ENCODE data around the gene GSTT2B.
"Not testable (repeated sequence)": the region's sequence is repeated elsewhere in the genome, so short reads cannot be mapped to it uniquely, and the experiment has no call there.

GSTT2B gene, protein sequence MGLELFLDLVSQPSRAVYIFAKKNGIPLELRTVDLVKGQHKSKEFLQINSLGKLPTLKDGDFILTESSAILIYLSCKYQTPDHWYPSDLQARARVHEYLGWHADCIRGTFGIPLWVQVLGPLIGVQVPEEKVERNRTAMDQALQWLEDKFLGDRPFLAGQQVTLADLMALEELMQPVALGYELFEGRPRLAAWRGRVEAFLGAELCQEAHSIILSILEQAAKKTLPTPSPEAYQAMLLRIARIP

DNA sequence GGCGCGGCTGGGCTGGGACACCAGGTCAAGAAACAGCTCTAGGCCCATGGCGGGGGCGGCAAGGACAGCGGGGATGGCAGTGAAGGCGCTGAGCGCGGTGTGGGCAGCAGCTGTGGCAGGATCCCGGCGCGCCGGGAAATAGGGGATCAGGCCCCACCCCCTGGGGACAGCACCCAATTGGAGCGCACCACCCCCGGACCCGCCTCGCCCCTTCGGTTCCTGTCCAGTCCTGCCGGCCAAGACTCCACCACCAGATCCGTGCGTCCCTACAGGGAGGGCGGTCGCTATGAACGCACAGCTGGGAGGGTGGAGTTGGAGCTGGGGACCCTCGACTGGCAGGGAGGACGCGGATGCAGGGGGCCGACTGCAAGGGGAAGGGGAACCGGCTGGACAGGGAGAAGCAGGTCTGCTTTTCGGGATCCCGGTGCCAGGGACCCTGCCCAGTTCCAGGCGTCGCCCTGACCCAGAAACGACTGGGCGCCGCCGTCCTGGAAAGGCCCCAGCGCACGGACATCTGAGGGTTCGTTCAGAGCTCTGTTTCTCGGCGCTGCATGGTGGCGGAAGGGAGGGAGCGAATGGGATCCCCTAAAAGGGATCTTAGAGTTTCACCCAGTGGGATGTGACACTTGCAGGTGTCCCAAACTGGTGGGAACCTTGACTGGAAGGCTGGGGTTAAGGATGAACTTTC, at the start of gene GSTT2B:
GSTT2B (minus strand) TSS at position 112 of the 688 bp plus-strand sequence; CDS start at position 48, 64 bp downstream.
- not testable (repeated sequence) for DNase-seq (ENCODE audit: low spot score)

DNA sequence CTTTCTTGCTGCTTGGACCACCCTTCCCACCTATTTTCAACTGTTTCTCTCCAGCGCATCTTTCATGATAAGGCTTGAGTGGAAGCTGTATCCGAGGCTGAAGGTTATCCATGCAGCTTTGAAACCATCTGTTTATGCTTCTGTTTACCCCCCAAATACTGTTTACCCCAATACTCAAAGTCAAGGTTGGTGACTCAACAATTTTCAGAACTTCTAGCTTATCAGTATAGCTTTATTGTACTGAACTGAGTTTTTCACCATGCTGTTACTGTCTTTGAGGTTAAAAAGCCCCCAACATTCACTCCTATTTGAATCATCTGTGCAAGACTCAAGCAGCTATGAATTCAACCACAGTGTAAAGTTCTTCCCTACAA, 49.0 kb upstream of the GSTT2B start:
- DNase-seq (ENCODE audit: low spot score), result no peak

DNA sequence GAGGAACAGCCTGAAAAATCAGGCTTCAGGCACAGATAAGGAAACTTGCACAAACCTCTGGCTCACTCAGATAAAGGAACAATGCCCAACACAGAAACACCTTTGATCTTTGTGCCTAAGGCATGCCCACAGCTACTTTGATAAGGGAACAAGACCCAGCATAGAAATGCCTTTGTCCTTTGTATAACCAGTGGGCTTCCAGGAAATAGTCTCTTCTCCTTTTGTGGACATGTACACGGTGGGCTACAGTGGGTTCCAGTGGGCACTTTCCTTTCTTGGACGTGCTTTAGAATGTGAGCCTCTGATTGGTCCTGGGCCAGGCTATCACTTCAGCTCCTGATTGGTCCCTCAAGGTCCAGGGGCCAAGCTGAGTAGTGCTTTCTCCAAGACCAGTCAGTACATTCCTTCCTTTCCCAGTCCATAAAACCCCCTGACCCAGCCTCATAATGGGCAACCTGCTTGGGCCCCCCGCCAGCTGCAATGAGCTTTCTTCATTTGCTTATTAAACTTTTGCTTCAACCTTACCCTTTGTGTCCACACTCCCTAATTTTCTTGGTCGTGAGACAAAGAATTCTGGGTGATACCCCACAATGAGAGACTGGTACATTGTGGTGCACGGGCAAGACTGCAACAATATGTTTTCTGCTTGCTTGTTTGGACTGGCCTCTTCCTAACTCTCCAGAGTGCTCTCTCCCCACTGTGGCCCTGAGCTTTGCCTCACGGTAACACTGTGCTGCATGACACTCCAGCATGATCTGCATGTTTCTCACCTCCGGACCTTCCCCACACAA, 48.4 kb upstream of the GSTT2B start:
- DNase-seq (ENCODE audit: low spot score), result no peak

DNA sequence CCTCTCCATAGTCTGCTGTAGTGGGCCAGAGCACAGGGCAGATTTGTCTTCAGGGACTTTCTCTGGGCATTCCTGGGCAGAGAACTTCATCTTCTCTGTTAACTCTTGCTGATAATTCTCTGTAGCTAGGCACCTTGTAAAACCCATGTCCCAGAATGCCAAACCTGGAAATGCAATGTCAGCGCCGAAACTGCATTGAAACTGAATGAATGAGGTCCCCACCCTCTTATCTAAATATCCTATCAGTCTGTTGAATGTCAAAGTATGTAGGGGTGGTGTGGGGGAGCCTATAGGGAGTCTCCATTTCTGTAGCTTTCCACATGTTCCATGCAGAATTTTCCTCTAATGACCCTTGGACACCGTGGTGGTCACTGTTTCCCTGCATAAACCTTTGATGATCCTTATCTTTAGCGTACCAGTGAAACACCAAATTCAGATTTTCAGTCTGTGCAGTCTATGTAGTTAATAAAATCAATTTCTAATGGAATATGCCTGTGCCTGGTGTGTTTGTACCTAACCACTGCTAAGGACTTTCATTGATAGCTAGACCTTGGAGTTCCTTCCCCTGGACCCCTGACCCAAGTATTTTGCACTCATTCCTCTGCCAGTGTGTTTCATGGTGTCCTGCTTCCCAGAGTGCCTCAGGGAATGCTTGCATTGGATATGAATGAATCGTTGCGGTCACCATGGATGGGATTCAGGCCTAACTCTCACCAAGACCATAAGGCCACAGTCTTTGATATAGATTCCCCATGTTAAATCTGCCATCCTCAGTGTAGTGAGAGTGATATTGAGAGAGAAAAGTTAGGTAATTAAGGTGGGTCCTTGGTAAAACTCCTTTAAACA, 47.6 kb upstream of the GSTT2B start:
- no peak for DNase-seq (ENCODE audit: low spot score)

DNA sequence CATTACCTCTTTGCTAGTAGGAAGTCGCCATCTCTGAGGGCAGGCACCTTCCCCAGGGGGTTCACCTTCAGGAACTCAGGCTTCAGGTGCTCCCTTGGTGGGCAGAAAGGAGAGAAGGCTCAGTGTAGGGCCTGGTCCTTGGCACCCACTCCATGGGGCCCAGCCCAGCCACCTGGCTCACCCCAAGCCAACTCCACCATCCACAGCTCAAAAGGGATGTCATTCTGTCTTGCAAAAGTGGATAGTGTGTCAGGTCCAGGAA, 47.0 kb upstream of the GSTT2B start:
- DNase-seq (ENCODE audit: low spot score), result no peak

DNA sequence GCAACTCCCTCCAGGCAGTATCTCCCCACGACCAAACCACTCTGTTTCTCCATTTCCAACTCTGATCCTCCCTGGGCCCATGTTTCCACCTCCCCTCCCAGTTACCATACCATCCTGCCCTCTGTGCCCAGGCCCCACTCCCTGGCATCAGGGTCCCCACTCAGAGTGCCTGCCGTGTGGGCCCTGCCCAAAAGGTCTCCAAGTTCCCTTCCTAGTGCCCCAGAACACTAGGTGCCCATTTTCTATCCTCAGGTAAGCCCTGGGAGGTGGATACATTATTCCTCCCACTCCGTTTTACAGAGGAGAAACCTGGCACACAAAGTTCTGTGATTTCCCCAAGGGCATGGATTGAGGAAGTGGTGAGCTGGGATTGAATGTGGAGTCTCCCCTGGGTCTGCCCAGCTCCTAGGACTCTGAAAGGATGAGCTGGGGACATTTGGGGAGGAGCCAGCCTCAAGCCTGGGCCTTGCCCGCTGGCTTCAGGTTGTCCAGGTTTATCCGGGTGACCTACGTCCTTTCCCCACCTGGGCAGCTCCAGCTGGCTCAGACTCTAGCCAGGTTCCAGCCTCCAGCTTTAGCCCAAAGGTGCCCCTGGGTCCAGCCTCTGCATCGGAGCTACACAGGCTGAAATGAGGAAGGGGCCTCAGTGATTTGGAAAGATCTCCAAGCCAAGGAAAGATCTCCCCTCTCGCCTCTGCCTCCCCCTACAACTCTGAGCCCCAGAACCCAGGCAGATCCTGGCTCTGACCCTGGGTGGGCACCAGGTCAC, 46.4 kb upstream of the GSTT2B start:
- no peak for DNase-seq (ENCODE audit: low spot score)

DNA sequence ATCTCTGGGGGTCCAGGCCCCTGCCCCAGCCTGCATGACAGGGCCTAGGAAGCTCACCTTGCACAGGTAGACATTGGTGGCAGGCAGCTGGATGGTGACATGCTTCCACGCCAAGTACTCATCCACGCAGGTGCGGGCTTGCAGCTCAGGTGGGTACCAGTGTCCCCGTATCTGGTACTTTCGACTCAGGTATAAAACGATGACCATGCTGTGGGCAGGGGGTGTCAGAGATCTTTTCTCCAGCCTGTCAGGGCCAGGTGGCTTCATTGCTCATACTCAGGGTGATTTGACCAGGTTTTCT, 45.9 kb upstream of the GSTT2B start:
- DNase-seq (ENCODE audit: low spot score), result no peak

DNA sequence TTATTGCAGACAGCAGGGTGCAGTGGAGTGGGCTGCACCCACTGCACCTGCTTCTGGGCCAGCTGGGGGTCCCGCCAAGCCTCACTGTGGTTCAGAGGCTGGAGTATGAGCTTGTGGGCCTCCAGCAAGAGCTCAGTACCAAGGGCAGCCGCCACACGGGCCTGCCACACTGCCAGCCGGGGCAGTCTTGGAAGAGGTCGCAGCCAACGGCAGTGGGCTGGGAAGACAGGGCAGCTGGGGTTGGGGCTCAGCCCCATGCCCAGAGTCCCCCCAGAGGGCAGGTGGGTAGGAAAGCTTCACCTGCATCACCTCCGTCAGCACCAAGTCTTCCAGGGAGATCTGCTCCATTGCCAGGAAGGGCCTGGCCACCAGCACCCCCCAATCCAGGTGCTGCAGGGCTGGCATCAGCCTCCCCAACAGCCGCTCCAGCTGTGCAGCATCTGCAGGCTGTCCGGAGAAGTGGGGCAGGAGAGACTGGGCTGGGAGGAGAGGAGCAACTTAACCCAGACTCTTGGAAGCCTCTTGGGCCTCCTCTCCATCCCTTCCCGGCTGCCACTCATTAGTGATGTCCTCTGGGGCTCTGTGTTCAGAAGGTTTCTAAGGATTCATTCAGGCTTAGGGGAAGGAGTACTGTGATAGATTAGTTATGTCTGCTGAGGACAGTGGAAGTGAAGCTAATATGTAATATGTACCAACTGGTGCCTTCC, 45.4 kb upstream of the GSTT2B start:
- no peak for DNase-seq (ENCODE audit: low spot score)

DNA sequence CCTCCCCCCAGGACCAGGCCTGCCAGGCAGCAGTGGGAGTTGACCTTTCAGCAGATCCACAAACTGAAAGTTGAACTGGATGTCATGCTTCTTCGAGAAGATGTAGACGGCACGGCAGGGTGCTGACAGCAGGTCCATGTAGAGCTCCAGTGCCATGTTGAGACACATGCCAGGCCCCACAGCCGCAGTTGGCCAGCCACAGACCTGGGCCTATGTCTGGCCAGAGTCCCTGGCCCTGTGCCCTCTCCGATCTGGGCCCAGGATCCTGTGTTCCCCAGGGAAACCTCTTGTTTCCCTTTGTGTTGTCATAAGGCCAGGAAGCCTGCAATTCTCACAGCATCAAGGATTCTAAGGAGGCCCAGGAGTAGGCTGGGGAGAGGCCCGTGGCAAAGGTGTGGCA, 44.2 kb upstream of the GSTT2B start, which contains the start of gene GSTT4:
GSTT4 (minus strand) TSS at position 253 of the 400 bp plus-strand sequence; CDS start at position 156, 97 bp downstream.
- no peak for DNase-seq (ENCODE audit: low spot score)

DNA sequence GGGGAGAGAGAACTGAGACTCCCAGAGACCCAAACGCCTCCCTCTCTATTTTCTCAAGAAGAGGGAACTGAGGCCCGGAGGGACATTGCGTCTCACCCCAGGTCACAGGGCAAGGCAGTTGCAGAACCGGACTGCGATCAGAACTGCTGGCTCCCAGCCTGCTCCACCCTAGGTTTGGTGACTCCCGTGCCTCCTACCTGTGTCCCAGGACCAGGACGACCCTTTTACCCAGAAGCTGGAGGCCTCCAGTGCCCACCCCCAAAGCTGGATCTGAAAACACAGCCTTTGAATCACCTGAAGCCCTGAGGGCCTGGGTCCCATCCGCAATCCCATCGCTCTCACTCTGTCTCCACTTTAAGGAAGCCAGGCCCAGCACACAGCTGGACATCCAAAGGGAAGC, 42.9 kb upstream of the GSTT2B start:
- DNase-seq (ENCODE audit: low spot score), result no peak

DNA sequence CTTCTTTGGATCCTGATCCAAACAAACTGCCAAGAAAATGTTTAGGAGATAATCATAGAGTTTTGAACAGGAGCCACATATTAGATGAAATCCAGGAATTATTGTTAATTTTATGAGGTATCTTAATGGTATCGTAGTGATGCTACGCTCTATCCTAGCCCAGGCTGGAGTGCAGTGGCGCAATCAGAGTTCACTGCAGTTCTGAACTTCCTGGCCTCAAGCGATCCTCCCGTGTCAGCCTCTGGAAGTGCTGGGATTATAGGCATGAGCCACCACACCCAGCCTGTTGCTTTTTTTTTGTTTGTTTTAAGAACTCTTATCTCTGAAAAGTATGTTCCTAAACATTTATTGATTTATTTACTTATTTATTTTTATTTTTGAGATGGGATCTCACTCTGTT, 41.9 kb upstream of the GSTT2B start:
- no peak for DNase-seq (ENCODE audit: low spot score)

DNA sequence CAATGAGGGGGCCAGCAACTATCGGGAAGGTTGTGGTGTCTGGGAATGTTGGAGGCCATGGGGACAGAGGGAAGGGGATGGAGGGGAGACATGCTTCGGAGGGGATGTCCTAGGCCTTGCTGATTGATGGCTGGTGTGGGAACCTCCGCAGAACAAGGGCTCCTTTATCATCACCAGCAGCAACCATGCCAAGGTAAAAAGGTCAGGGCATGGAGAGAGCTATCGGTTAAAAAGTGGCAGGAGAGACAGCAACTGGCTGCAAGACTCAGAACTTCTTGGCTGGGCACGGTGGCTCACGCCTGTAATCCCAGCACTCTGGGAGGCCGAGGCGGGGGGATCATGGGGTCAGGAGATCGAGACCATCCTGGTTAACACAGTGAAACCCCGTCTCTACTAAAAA, 41.3 kb upstream of the GSTT2B start:
- DNase-seq (ENCODE audit: low spot score), result no peak

DNA sequence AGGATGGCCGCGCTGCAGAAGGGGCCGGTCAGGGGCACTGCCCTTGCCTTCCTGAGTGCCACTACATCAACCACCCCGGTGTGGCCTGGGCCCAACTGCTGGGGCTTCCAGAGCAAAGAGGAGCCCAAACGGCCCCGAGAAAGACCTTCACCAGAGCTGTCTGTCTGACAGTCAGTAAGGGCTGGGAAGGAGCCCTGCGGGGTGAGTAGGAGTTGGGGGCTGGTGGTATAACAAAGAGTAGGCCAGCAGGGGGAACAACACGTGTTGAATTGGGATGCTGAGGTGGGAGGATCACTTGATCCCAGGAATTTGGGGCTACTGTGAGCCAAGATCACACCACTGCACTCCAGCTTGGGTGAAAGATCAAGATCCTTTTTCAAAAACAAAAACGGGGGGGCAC, 40.3 kb upstream of the GSTT2B start:
- DNase-seq (ENCODE audit: low spot score), result no peak

DNA sequence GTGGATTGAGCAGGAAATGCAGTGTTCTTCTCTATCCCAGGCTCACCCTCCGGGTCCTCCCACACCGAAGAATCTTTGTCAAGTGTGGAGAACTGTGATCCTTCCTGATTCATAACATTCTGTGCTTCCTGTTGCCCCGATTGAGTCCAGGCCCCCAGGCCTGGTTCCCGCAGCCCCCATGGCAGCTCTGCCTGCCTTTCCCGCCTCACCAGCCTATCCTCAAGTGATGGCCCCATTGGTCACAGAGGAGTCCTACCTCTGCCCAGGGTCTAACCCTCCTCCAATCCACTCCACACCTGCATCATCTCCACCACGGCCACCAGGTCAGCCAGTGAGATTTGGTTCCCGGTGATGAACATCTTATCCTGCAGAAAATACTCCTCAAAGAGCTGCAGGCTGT, 38.8 kb upstream of the GSTT2B start:
- not testable (repeated sequence) for DNase-seq (ENCODE audit: low spot score)

DNA sequence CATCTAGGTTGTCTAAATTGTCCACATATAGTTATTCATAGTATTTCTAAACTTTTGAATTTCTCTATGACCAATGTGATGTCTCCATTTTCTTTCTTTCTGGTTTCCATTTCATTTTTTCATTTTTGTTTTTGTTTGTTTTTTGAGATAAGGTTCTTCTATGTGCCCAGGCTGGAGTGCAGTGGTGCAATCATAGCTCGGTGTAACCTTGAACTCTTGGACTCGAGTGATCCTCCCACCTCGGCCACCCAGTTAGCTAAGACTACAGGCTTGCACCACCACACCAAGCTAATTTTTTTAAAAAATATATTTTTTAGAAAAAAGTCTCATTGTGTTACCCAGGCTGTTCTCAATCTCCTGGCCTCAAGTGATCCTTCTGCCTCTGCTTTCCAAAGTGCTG, 36.1 kb upstream of the GSTT2B start:
- no peak for DNase-seq (ENCODE audit: low spot score)

DNA sequence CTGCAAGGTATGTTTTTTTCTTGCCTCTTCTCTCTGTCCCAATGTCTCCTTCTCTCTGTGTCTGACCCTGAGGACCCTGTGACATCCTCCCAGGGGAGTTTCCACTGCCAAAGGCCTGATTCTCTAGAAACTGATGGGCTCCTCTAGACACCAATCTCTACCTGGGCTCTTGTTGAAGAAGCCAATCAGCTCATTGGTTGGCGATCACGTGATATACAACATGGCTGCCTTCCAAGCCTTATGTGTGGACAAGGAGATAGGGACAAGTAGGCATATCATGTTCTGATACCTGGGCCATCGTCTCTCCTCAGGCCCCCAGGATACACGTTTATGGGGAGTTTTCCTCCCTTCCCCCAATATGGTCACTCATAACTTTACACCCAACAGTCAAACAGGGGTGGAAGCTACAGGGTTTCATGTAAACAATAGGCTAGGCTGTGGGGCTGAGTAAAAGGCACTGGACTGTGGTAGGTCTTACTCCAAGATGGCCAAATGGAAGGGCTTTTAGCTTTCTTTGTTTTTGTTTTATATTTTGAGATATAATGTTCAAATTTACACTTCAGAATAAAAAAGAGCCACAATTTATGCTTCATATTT, 32.7 kb upstream of the GSTT2B start:
- not testable (repeated sequence) for DNase-seq (ENCODE audit: low spot score)

DNA sequence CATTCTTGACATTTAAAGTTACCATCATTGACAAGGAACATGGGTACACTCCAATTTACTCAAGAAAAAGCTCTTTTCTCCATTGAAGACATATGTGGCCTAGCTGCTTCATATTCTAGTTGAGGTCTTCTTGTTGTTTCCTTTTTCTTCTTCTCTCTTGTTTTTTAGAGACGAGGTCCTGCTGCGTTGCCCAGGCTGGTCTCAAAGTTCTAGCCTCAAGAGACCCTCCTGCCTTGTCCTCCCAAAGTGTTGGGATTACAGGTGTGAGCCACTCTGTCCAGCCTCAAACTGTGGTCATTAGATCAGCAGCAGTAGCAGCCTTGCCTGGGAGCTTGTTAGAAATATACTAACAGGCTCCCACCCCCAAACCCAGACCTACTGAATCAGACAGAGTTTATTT, 32.1 kb upstream of the GSTT2B start:
- DNase-seq (ENCODE audit: low spot score), result not testable (repeated sequence)

DNA sequence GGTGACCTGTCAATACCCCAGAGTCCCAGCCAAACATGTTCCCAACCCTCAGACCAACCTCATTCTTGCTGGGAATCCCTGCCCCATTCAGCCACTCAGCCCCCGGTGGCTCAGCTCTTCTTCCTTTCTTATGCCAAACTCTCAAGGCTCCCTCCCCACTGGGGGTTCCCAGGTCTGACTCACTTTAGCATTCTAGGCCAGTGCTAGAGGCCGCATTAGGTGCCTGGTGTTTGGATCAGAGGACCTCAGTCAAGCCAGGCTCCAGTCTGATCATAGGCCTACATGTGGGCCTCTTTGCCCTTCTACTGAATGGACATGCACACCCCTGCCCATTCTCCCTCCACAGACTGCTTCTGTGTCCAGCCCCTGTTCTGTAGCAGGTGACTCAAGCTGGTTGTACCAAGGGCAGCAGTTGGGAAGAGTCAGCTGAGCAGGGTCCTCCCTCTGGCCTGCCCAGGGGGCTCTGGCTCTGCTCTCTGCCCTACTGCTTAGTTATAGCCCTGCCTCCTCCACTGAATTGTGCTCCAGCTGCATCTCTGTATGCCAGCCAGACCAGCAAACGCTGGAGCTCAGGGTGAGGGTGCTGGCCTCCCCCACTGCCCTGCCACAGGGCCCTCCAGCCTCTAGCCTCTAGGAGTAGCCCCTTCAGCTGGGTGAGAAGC, 28.7 kb upstream of the GSTT2B start:
- not testable (repeated sequence) for DNase-seq (ENCODE audit: low spot score)

DNA sequence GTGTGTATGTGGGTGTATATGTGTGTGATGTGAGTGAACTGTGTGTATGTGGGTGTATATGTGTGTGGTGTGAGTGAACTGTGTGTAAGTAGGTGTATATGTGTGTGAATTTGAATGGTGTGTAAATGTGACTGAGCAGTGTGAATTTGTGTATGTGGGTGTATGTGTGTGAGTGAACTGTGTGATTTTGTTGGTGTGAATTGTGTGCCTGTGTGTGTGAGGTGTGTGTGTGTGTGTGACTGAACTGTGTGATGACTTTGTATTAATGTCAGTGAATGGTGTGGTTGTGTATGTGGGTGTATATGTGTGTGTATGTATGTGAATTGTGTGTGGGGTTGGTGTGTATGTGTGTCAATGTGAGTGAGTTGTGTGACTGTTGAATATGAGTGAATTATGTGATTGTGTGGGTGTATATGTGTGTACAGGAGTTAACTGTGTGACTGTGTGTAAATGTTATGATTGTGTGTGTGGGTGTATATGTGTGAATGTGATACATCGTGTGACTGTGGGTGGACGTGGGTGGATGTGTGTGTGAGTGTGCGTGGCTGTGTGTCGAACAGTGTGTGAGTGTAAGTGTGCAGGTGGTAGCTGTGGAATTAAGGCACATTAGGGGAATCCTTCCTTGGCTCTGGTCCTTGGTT, 25.7 kb upstream of the GSTT2B start:
- not testable (repeated sequence) for DNase-seq (ENCODE audit: low spot score)

DNA sequence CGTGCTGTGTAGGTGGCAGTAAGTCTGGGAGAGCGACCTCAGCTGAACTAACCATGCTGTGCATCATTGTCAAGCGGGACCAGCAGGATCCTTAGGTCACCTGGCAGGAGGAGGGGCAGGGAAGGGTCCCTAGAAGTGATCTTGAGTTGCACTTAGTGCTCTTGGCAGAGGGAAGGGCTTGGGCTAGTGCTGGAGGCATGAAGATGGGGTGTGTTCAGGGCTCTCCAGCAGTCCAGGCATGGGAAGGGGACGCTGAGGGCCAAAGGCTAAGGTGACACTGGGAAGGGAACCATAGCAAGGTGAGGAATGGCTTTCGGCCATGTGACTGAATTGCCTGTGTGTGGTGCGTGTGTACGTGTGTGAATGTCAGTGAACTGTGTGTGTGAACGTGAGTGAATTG, 25.1 kb upstream of the GSTT2B start:
- not testable (repeated sequence) for DNase-seq (ENCODE audit: low spot score)
